K562 (cell line): ENCODE measurements around the gene USP49. TPM values are rescaled to one million over a fixed set of nuclear protein-coding genes. Genes with fewer than 3 reads are reported as not detected.

Source experiments
- ATAC-seq: fragments of 200-7000 bp; cut with Tn5 transposase; 3 replicates; pipeline ENCODE4 v1.9.1; 2020; ENCODE audit warnings: moderate library complexity
- BruUV-seq: library from RNA; stranded (reverse); fragments of 400-500 nt; replicated peaks from 2 replicates; lab custom pipeline; 2021; lab: Mats Ljungman, UMichigan
- CTCF ChIA-PET: fragments of 300-600 bp; formaldehyde crosslinking; extraction: SDS; loops from one replicate; lab custom pipeline; 2021; ENCODE audit warnings: low intra/inter-chr PET ratio; lab: Yijun Ruan, JAX
- POLR2A ChIA-PET: fragments of 300-600, 350-650 bp; sonication (Branson Sonifier 250); formaldehyde crosslinking; extraction: SDS; loops from one replicate; lab custom pipeline; 2021; ENCODE audit warnings: antibody characterized with exemption, inconsistent platforms; lab: Yijun Ruan, JAX
- DNase-seq, 4 experiments: peaks; one replicate each; pipeline versions ENCODE4 v3.0.0 to v3.0.0-alpha.2; 2011 to 2018; ENCODE audit warnings: low spot score in 3 of 4, mixed read lengths in 3 of 4; ENCODE audit errors: extremely low read depth in 1 of 4
- FAIRE-seq: peaks from 2 replicates; lab custom pipeline; 2011; peaks lifted over from hg19 to GRCh38; lab: Jason Lieb, UNC
- H2AFZ ChIP-seq: 2 replicates; pipeline ENCODE4 v1.6.0; 2011; ENCODE audit warnings: low read depth, low read length, control low read depth, inconsistent platforms
- H3K27ac ChIP-seq: fragments of 200-600 bp; 3 replicates; pipeline ENCODE4 v1.8.0; 2011; ENCODE audit warnings: low read depth, mild to moderate bottlenecking, control low read depth, inconsistent platforms, low read length, moderate library complexity, mixed read lengths; ENCODE audit errors: extremely low read depth
- H3K27me3 ChIP-seq, 2 experiments: fragments of 300-600 bp in 1 of 2; 2 replicates in 1 of 2; 3 replicates in 1 of 2; pipeline versions ENCODE4 v1.6.0 to v1.8.0; 2011; ENCODE audit warnings: inconsistent platforms in 2 of 2, low read length in 2 of 2, mild to moderate bottlenecking in 1 of 2, mixed read lengths in 1 of 2, moderate library complexity in 1 of 2; ENCODE audit not compliant: control insufficient read depth in 2 of 2, insufficient read depth in 2 of 2
- H3K36me3 ChIP-seq: fragments of 300-600 bp; 3 replicates; pipeline ENCODE4 v1.8.0; 2011; ENCODE audit warnings: mild to moderate bottlenecking, low read length, inconsistent platforms; ENCODE audit not compliant: control insufficient read depth, insufficient read depth
- H3K4me1 ChIP-seq, 2 experiments: fragments of 200-600 bp in 1 of 2; replicated peaks in 1 of 2; 2 replicates in 1 of 2; 3 replicates in 1 of 2; pipeline versions ENCODE4 v1.5.1 to v1.8.0; 2011; ENCODE audit warnings: inconsistent platforms in 2 of 2, low read length in 2 of 2, mild to moderate bottlenecking in 1 of 2, mixed read lengths in 1 of 2, moderate library complexity in 1 of 2; ENCODE audit not compliant: control insufficient read depth in 2 of 2, insufficient read depth in 2 of 2
- H3K4me2 ChIP-seq: 2 replicates; pipeline ENCODE4 v1.6.1; 2011; ENCODE audit warnings: low read length, control low read depth, inconsistent platforms, mixed read lengths; ENCODE audit not compliant: insufficient read depth
- H3K4me3 ChIP-seq: fragments of 200-600 bp; sonication (generic), shearing (Covaris generic); 2 replicates; pipeline ENCODE4 v1.5.1; 2016; ENCODE audit warnings: control low read depth, inconsistent platforms
- H3K79me2 ChIP-seq: fragments of 200-600 bp; 3 replicates; pipeline ENCODE4 v1.8.0; 2011; ENCODE audit warnings: low read length, inconsistent platforms; ENCODE audit not compliant: control insufficient read depth, insufficient read depth
- H3K9ac ChIP-seq, 2 experiments: 2 replicates each; pipeline versions ENCODE4 v1.6.0 to v1.6.1; 2011; ENCODE audit warnings: low read depth in 2 of 2, low read length in 2 of 2, control low read depth in 1 of 2, inconsistent platforms in 1 of 2, mild to moderate bottlenecking in 1 of 2, mixed read lengths in 1 of 2; ENCODE audit not compliant: insufficient read depth in 1 of 2
- H3K9me1 ChIP-seq: one replicate; pipeline ENCODE4 v1.6.0; 2011; ENCODE audit warnings: inconsistent platforms, mild to moderate bottlenecking, low read length, moderate library complexity; ENCODE audit not compliant: control insufficient read depth, insufficient read depth
- H3K9me3 ChIP-seq: replicated peaks from 2 replicates; pipeline ENCODE4 v1.5.1; 2011; ENCODE audit warnings: low read depth, low read length, inconsistent platforms; ENCODE audit not compliant: control insufficient read depth, insufficient read depth
- H4K20me1 ChIP-seq: replicated peaks from 2 replicates; pipeline ENCODE4 v1.6.1; 2011; ENCODE audit warnings: low read length, inconsistent platforms, mixed read lengths; ENCODE audit not compliant: control insufficient read depth, insufficient read depth
- BCL6 ChIP-seq: fragments of 250-450 bp; sonication (Bioruptor Pico); IDR thresholded peaks from 2 replicates; pipeline ENCODE4 v1.4.0; 2020
- EP400 ChIP-seq: fragments of 450-650 bp; IDR thresholded peaks from 2 replicates; pipeline ENCODE4 v1.6.1; 2017; ENCODE audit warnings: antibody characterized with exemption, mild to moderate bottlenecking, moderate library complexity
- HNRNPH1 ChIP-seq: fragments of 200-400 bp; formaldehyde crosslinking; optimal IDR thresholded peaks from 2 replicates; pipeline ENCODE3; 2017; ENCODE audit warnings: low read depth, mild to moderate bottlenecking, low read length, moderate library complexity
- KHSRP ChIP-seq: fragments of 450-650 bp; IDR thresholded peaks from 2 replicates; pipeline ENCODE4 v1.6.1; 2017
- KLF16 ChIP-seq: IDR thresholded peaks from 2 replicates; pipeline ENCODE4 v1.6.1; 2016; ENCODE audit warnings: antibody characterized with exemption
- MAFK ChIP-seq: IDR thresholded peaks from 2 replicates; pipeline ENCODE4 v1.6.1; 2011; ENCODE audit warnings: low read length, improper control_type of control experiment
- MBD2 ChIP-seq: sonication (generic); IDR thresholded peaks from 2 replicates; pipeline ENCODE4 v1.6.1; 2016; ENCODE audit warnings: low read depth, borderline replicate concordance
- MYC ChIP-seq, 2 experiments: fragments of 250-450 bp in 1 of 2; sonication (Bioruptor Pico) in 1 of 2; IDR thresholded peaks; 2 replicates each; pipeline versions ENCODE4 v1.5.1 to v1.6.1; 2012 to 2021; ENCODE audit warnings: low read depth in 2 of 2, borderline replicate concordance in 1 of 2, improper control_type of control experiment in 1 of 2, low read length in 1 of 2, mild to moderate bottlenecking in 1 of 2, moderate library complexity in 1 of 2
- NR3C1 ChIP-seq: sonication (generic); formaldehyde crosslinking; IDR thresholded peaks from 2 replicates; pipeline ENCODE4 v1.8.1; 2022; ENCODE audit warnings: missing genetic modification reagents
- POLR2AphosphoS5 ChIP-seq: IDR thresholded peaks from 2 replicates; pipeline ENCODE4 v1.6.1; 2011; ENCODE audit warnings: mild to moderate bottlenecking, low read depth, low read length, moderate library complexity; ENCODE audit not compliant: control insufficient read depth, insufficient read depth
- POLR2G ChIP-seq: fragments of 200-400 bp; formaldehyde crosslinking; IDR thresholded peaks from 2 replicates; pipeline ENCODE4 v1.6.1; 2017; ENCODE audit warnings: low read depth, mild to moderate bottlenecking, antibody characterized with exemption, low read length, moderate library complexity
- PRMT5 ChIP-seq: sonication (generic); formaldehyde crosslinking; IDR thresholded peaks from 2 replicates; pipeline ENCODE4 v1.5.0; 2020; ENCODE audit warnings: missing genetic modification reagents
- SRSF1 ChIP-seq: fragments of 200-400 bp; formaldehyde crosslinking; IDR thresholded peaks from 2 replicates; pipeline ENCODE4 v1.6.1; 2017; ENCODE audit warnings: mild to moderate bottlenecking, low read depth, low read length, moderate library complexity
- TAF15 ChIP-seq: fragments of 200-400 bp; formaldehyde crosslinking; IDR thresholded peaks from 2 replicates; pipeline ENCODE4 v1.6.1; 2017; ENCODE audit warnings: mild to moderate bottlenecking, low read depth, low read length, moderate library complexity
- ZBTB7A ChIP-seq: IDR thresholded peaks from 2 replicates; pipeline ENCODE4 v1.6.1; 2011; ENCODE audit warnings: low read depth, mild to moderate bottlenecking, low read length, moderate library complexity, borderline replicate concordance; ENCODE audit not compliant: control insufficient read depth
- ZNF197 ChIP-seq: fragments of 200-800 bp; sonication (Bioruptor generic); IDR thresholded peaks from 2 replicates; pipeline ENCODE4 v1.6.1; 2016; ENCODE audit warnings: low read depth, missing genetic modification characterization, missing compliant biosample characterization
- ZNF764 ChIP-seq: fragments of 250-450 bp; sonication (Bioruptor Pico); IDR thresholded peaks from 2 replicates; pipeline ENCODE4 v1.4.0; 2020; ENCODE audit warnings: low read depth, mild to moderate bottlenecking, moderate library complexity
- WGBS: fragments of 100-300 bp; shearing (Covaris generic); methylation state at CpG from one replicate; pipeline ENCODE4 v1.1.6; 2016; ENCODE audit warnings: low coverage, mixed read lengths; ENCODE audit not compliant: insufficient coverage; ENCODE audit errors: missing lambda C conversion rate; 5-methylcytosine and 5-hydroxymethylcytosine counted together
- in situ Hi-C: fragments of 300-500 bp; cut with MboI; formaldehyde crosslinking; loops from 4 replicates; pipeline ENCODE4 v1.15.0; 2018; ENCODE audit warnings: inconsistent platforms, mixed read lengths
- intact Hi-C: fragments of 100-400 bp; cut with micrococcal nuclease; formaldehyde crosslinking; loops from 2 replicates; pipeline ENCODE4 v1.14.2; 2022
- polyA plus RNA-seq, 8 experiments: library from polyadenylated mRNA; depleted of rRNA in 4 of 8; stranded (reverse) in 5 of 8; unstranded in 3 of 8; fragments of >200 nt; fragmentation: Nextera tagmentation in 2 of 8; fragmentation: Illumina TruSeq in 1 of 8; extraction: Ambion mirVana in 2 of 8; extraction: Trizol in 1 of 8; gene quantifications; 2 replicates each; pipeline versions ENCODE4 v1.2.1 to v1.2.3, GENCODE V29; 2011 to 2014; ENCODE audit warnings: inconsistent platforms in 1 of 8, missing spikeins in 1 of 8
- total RNA-seq, 7 experiments: library from RNA; depleted of rRNA in 6 of 7; stranded (reverse); fragments of >200 nt in 6 of 7; fragmentation: Illumina TruSeq in 2 of 7; extraction: Trizol in 2 of 7; gene quantifications; 2 replicates each; pipeline versions ENCODE4 v1.2.1 to v1.2.3, GENCODE V29; 2011 to 2021; ENCODE audit warnings: low replicate concordance in 1 of 7
- TF ChIP-seq, protein P1 (sequence below): fragments of 450-650 bp; IDR thresholded peaks from 2 replicates; pipeline ENCODE4 v1.6.1; 2016; ENCODE audit warnings: borderline replicate concordance
- TF ChIP-seq, protein P2 (sequence below), 2 experiments: IDR thresholded peaks; 2 replicates each; pipeline ENCODE4 v1.6.1; 2011; ENCODE audit warnings: borderline replicate concordance in 1 of 2, control low read depth in 1 of 2, low read depth in 1 of 2, low read length in 1 of 2, mild to moderate bottlenecking in 1 of 2, mixed read lengths in 1 of 2, moderate library complexity in 1 of 2; ENCODE audit not compliant: insufficient read depth in 1 of 2, insufficient read length in 1 of 2, poor library complexity in 1 of 2, severe bottlenecking in 1 of 2; ENCODE audit errors: extremely low read depth in 1 of 2

The USP49 gene
- total and polyA plus RNA-seq, 9 of the 15 experiments (the other 6 are each of a cell fraction or from before 2014, with no cell fraction given), result 1.0 to 9.9 (median 6.5) TPM

DNA sequence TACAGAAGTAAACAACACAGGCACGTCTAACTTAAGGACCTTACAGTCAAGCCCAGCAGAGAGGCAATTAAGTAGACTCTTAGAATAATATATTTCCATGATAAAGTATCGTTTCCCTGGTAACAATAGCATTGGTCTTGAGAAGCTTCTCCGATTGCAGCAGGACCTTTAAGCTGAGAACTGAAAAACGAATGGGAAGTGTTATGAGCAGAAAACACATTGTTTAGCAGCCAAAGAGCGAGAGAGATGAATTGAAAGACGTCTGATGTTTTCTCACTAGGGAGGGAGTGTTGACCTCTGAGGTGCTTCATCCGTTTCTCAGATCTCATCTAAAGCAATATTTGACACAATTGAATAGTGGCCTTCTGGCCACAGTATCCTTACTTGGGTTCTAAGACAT lies 27.0 kb upstream of the USP49 start (continued):
- TF ChIP-seq BCL6 (CRISPR knock-in tag) (no peak), MBD2 (no peak), KLF16 (no peak), PRMT5 (CRISPR knock-in tag) (no peak), MYC (IDR thresholded peaks at IDR 0.05; ENCODE audit: low read depth, low read length) (no peak), MYC (CRISPR knock-in tag; IDR thresholded peaks at IDR 0.05; ENCODE audit: borderline replicate concordance, low read depth) (no peak), ZNF764 (no peak)

DNA sequence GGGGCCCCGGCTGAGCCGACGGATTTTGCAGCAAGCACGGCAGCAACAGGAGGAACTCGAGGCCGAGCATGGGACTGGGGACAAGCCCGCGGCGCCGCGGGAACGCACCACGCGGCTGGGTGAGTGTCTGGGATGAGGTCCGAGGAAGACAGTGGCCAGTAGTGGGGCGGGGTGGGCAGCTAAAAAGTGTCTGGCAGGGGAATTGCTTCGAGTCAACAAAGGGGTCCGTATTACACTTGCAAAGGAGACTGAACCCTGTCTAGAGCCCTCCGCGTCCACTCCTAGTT lies 26.5 kb upstream of the USP49 start:
- CTCF ChIA-PET, result interaction anchor here (2.2 to 2.6 kb wide), 2 partner anchors 123 to 134 kb away, joined by 9 to 11 read pairs; partner anchors contain the start of gene TOMM6
- no TSS peak for BruUV-seq
- intact Hi-C loops, result loop anchor here (1.0 to 5.0 kb wide), 3 partner anchors 15 to 134 kb away; partner anchors contain the start of gene TOMM6
- TF ChIP-seq KHSRP (no peak), MAFK (no peak), EP400 (peak; percentile 90; the same call in 1 of the 2 replicates), SRSF1 (peak; percentile 19; the same call in 1 of the 2 replicates), ZBTB7A (no peak), POLR2G (peak; percentile 60; the same call in 1 of the 2 replicates), NR3C1 (0 out of 2 replicates have a peak, but pooled peaks have one; percentile 56), POLR2AphosphoS5 (no peak), ZNF197 (CRISPR knock-in tag) (no peak), HNRNPH1 (no peak), TAF15 (0 out of 2 replicates have a peak, but pooled peaks have one; percentile 44)
- TF ChIP-seq, protein P1, sequence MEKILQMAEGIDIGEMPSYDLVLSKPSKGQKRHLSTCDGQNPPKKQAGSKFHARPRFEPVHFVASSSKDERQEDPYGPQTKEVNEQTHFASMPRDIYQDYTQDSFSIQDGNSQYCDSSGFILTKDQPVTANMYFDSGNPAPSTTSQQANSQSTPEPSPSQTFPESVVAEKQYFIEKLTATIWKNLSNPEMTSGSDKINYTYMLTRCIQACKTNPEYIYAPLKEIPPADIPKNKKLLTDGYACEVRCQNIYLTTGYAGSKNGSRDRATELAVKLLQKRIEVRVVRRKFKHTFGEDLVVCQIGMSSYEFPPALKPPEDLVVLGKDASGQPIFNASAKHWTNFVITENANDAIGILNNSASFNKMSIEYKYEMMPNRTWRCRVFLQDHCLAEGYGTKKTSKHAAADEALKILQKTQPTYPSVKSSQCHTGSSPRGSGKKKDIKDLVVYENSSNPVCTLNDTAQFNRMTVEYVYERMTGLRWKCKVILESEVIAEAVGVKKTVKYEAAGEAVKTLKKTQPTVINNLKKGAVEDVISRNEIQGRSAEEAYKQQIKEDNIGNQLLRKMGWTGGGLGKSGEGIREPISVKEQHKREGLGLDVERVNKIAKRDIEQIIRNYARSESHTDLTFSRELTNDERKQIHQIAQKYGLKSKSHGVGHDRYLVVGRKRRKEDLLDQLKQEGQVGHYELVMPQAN, result peak; percentile 9; the same call in 1 of the 2 replicates
- TF ChIP-seq, protein P2, sequence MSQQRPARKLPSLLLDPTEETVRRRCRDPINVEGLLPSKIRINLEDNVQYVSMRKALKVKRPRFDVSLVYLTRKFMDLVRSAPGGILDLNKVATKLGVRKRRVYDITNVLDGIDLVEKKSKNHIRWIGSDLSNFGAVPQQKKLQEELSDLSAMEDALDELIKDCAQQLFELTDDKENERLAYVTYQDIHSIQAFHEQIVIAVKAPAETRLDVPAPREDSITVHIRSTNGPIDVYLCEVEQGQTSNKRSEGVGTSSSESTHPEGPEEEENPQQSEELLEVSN (IDR thresholded peaks at IDR 0.05; ENCODE audit: borderline replicate concordance in 1 of 2, extremely low read depth in 1 of 2, insufficient read depth in 1 of 2, insufficient read length in 1 of 2, low read depth in 1 of 2, low read length in 1 of 2, poor library complexity in 1 of 2, severe bottlenecking in 1 of 2), result peak in 1 of 2 experiments; percentile 5

More for the DNA sequence above, 26.5 kb upstream of the USP49 start:
- ATAC-seq (peak; percentile 32), DNase-seq (peak in 2 of 4 experiments; percentile 46 to 57), FAIRE-seq (no peak)
- H2AFZ ChIP-seq, result peak overlapping the region; percentile 98
- H3K4me1 ChIP-seq, result peaks cover 14 to 16% of the 10 kb centered on the region in 2 experiments; a peak in 4 of 5 replicates
- H3K27me3 ChIP-seq, result no peaks in the 10 kb centered on the region
- POLR2A ChIA-PET, result interaction anchor here (1.0 to 11.8 kb wide), 13 partner anchors 11 to 136 kb away, joined by 3 to 166 read pairs (median 4); partner anchors contain the start of genes CCND3 and TOMM6
- peaks cover 46% of the 10 kb centered on the region for H3K36me3 ChIP-seq
- peak overlapping the region; percentile 96 for H3K4me2 ChIP-seq
- peak overlapping the region; percentile 98 for H3K27ac ChIP-seq
- in situ Hi-C loops, result no loop called here
- peak overlapping the region; percentile 82 for H3K4me3 ChIP-seq
- H4K20me1 ChIP-seq, result 0 out of 2 replicates have a peak, but pooled peaks cover 4% of the 10 kb centered on the region
- H3K79me2 ChIP-seq, result peaks cover 83% of the 10 kb centered on the region
- WGBS, result under 1% methylated on average over 15 of the region's 20 CpGs
- peak overlapping the region; percentile 98 for H3K9ac ChIP-seq
- no peaks in the 10 kb centered on the region for H3K9me1 ChIP-seq
- H3K9me3 ChIP-seq, result no peaks in the 10 kb centered on the region
